ENCODE measurements around the gene MYL6.

DNA sequence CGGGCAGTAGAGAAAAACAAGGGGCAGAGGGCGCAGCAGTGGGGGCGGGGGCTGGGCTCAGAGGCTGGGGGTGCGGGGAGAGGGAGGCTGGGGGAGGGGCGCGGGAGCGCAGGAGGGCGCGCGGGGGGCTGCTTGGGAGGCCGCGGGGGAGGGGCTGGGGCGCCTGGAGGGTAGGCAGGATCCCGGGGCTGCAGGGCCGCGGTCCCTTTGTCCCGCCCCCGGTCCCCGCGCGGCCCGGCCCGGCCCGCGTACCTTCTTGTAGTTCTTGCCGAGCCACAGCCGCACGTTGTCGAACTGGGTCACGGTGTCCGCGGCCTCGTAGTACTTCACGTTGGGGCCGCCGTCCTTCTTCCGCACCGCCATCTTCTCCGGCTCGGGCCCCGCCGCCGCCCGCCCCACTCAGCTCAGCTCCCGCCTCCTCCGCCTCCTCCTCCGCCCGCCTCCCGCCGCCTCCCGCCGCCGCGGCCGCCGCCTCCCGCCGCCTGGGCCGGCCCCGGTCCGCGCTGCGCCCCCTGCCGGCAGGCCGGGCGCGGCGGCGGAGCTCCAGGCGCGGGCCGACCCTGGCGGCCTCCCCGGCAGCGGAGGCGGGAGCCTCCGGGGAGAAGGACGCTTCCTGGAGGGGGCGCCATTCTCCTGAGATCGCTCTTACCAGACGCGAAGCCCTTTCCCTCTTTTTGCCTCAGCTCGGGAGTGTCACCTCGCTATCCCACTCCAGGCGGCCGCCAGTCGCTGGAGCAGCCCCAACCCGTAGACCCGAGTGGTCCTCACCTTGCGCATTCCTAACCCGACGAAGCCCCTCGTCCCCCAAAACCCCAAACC is 31.1 kb downstream of the MYL6 start, which contains the start of gene SMARCC2:
- TF ChIP-seq, protein P1, sequence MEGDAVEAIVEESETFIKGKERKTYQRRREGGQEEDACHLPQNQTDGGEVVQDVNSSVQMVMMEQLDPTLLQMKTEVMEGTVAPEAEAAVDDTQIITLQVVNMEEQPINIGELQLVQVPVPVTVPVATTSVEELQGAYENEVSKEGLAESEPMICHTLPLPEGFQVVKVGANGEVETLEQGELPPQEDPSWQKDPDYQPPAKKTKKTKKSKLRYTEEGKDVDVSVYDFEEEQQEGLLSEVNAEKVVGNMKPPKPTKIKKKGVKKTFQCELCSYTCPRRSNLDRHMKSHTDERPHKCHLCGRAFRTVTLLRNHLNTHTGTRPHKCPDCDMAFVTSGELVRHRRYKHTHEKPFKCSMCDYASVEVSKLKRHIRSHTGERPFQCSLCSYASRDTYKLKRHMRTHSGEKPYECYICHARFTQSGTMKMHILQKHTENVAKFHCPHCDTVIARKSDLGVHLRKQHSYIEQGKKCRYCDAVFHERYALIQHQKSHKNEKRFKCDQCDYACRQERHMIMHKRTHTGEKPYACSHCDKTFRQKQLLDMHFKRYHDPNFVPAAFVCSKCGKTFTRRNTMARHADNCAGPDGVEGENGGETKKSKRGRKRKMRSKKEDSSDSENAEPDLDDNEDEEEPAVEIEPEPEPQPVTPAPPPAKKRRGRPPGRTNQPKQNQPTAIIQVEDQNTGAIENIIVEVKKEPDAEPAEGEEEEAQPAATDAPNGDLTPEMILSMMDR (IDR thresholded peaks at IDR 0.05 in 8 of 11, conservative IDR thresholded peaks at IDR 0.05 in 3 of 11): peak; percentile 19 to 92 (median 80)
- TF ChIP-seq POLR2A (IDR thresholded peaks at IDR 0.05) (no peak), POLR2AphosphoS5 (IDR thresholded peaks at IDR 0.05) (peak; percentile 72 to 77 (median 72))
